IMR-90 (cell line): ENCODE results near the gene AOPEP.

ENCODE experiments used
- CHD1 ChIP-seq: IDR thresholded peaks from 2 replicates; pipeline ENCODE4 v1.6.1; 2012; ENCODE audit warnings: low read depth, low read length, improper control_type of control experiment
- MAZ ChIP-seq: IDR thresholded peaks from 2 replicates; pipeline ENCODE4 v1.6.1; 2012; ENCODE audit warnings: low read depth, mild to moderate bottlenecking, low read length, improper control_type of control experiment, moderate library complexity, borderline replicate concordance
- MXI1 ChIP-seq: IDR thresholded peaks from 2 replicates; pipeline ENCODE4 v1.6.1; 2012; ENCODE audit warnings: low read depth, mild to moderate bottlenecking, low read length, moderate library complexity, borderline replicate concordance
- POLR2A ChIP-seq: IDR thresholded peaks from 2 replicates; pipeline ENCODE4 v1.6.1; 2012; ENCODE audit warnings: mild to moderate bottlenecking, low read depth, low read length
- TF ChIP-seq, protein P1 (sequence below): conservative IDR thresholded peaks from 2 replicates; pipeline ENCODE4 v1.5.1; 2012; ENCODE audit warnings: mild to moderate bottlenecking, low read depth, low read length, improper control_type of control experiment

DNA sequence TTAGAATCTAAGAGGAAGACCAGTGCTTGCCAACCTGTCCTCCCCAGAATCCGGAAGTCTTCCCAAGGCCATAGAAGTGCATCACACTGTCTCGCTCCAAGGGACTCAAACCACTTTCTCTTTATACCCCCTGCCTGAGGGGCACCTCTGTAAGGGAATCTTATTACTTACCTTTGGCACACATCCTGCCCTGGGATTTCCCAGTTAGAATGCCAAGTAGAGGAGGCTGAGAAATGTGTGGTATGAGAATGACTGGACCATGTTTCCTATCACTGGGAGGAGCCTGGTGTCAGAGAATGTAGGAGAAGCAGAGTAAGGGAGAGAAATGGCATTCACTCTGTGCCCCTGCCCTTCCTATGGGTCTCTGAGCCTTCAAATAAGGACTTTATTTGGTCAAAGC is 85.8 kb downstream of the AOPEP start:
- TF ChIP-seq POLR2A (no peak), MXI1 (no peak), CHD1 (no peak), MAZ (no peak)
- TF ChIP-seq, protein P1, sequence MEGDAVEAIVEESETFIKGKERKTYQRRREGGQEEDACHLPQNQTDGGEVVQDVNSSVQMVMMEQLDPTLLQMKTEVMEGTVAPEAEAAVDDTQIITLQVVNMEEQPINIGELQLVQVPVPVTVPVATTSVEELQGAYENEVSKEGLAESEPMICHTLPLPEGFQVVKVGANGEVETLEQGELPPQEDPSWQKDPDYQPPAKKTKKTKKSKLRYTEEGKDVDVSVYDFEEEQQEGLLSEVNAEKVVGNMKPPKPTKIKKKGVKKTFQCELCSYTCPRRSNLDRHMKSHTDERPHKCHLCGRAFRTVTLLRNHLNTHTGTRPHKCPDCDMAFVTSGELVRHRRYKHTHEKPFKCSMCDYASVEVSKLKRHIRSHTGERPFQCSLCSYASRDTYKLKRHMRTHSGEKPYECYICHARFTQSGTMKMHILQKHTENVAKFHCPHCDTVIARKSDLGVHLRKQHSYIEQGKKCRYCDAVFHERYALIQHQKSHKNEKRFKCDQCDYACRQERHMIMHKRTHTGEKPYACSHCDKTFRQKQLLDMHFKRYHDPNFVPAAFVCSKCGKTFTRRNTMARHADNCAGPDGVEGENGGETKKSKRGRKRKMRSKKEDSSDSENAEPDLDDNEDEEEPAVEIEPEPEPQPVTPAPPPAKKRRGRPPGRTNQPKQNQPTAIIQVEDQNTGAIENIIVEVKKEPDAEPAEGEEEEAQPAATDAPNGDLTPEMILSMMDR = no peak
